ENCODE results near the gene COPB2. TPM values are rescaled to one million over a fixed set of nuclear protein-coding genes. Genes with fewer than 3 reads are reported as not detected.

Gene COPB2
- total RNA-seq, 1 experiment from 2014 or later, result 152 TPM

GRCh38 chr3:139312416-139312815 is 77.0 kb downstream of the COPB2 start:
- Mint-ChIP-seq H3K36me3 (ENCODE audit: insufficient read depth, unreplicated experiment) (no peaks in the 10 kb centered on the region), H3K27ac (ENCODE audit: low read depth, unreplicated experiment) (no peak overlapping the region), H3K4me3 (ENCODE audit: unreplicated experiment) (no peak overlapping the region), H3K9me3 (ENCODE audit: unreplicated experiment) (no peaks in the 10 kb centered on the region), H3K4me1 (ENCODE audit: insufficient read depth, unreplicated experiment) (peaks cover 42% of the 10 kb centered on the region), H3K27me3 (ENCODE audit: insufficient read depth, unreplicated experiment) (no peaks in the 10 kb centered on the region)
- POLR2A ChIA-PET, result interaction anchor here (1.2 kb wide), 1 partner anchor 11 kb away, joined by 5 read pairs; no protein-coding TSS in a partner anchor
- CTCF ChIA-PET, result interaction anchor here (1.1 to 8.4 kb wide), 3 partner anchors 10 to 200 kb away, joined by 3 to 73 read pairs (median 5); no protein-coding TSS in a partner anchor
- DNase-seq (ENCODE audit: unreplicated experiment), result no peak
- no TSS peak for BruUV-seq (replicated peaks)
- TF ChIP-seq, protein P1, sequence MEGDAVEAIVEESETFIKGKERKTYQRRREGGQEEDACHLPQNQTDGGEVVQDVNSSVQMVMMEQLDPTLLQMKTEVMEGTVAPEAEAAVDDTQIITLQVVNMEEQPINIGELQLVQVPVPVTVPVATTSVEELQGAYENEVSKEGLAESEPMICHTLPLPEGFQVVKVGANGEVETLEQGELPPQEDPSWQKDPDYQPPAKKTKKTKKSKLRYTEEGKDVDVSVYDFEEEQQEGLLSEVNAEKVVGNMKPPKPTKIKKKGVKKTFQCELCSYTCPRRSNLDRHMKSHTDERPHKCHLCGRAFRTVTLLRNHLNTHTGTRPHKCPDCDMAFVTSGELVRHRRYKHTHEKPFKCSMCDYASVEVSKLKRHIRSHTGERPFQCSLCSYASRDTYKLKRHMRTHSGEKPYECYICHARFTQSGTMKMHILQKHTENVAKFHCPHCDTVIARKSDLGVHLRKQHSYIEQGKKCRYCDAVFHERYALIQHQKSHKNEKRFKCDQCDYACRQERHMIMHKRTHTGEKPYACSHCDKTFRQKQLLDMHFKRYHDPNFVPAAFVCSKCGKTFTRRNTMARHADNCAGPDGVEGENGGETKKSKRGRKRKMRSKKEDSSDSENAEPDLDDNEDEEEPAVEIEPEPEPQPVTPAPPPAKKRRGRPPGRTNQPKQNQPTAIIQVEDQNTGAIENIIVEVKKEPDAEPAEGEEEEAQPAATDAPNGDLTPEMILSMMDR (IDR thresholded peaks at IDR 0.05; ENCODE audit: unreplicated experiment), result no peak
- intact Hi-C loops (cut with micrococcal nuclease), result no loop called here

- Mint-ChIP-seq H3K4me1 (ENCODE audit: insufficient read depth, unreplicated experiment) (peaks cover 38% of the 10 kb centered on the region), H3K36me3 (ENCODE audit: insufficient read depth, unreplicated experiment) (no peaks in the 10 kb centered on the region), H3K27ac (ENCODE audit: low read depth, unreplicated experiment) (peak overlapping the region; percentile 54), H3K9me3 (ENCODE audit: unreplicated experiment) (no peaks in the 10 kb centered on the region), H3K27me3 (ENCODE audit: insufficient read depth, unreplicated experiment) (no peaks in the 10 kb centered on the region), H3K4me3 (ENCODE audit: unreplicated experiment) (no peak overlapping the region)
- intact Hi-C loops (cut with micrococcal nuclease), result no loop called here
- no peak for DNase-seq (ENCODE audit: unreplicated experiment)
- TF ChIP-seq, protein P1 (IDR thresholded peaks at IDR 0.05; ENCODE audit: unreplicated experiment), result no peak
- ChIA-PET CTCF (interaction anchor here (0.6 to 8.4 kb wide), 5 partner anchors 10 to 1081 kb away, joined by 3 to 73 read pairs (median 4); no protein-coding TSS in a partner anchor), POLR2A (interaction anchor here (1.7 kb wide), 1 partner anchor 9 kb away, joined by 8 read pairs; no protein-coding TSS in a partner anchor)
- no TSS peak for BruUV-seq (replicated peaks)
Observed at GRCh38 chr3:139311557-139311956, 77.9 kb downstream of the COPB2 start.

DNA sequence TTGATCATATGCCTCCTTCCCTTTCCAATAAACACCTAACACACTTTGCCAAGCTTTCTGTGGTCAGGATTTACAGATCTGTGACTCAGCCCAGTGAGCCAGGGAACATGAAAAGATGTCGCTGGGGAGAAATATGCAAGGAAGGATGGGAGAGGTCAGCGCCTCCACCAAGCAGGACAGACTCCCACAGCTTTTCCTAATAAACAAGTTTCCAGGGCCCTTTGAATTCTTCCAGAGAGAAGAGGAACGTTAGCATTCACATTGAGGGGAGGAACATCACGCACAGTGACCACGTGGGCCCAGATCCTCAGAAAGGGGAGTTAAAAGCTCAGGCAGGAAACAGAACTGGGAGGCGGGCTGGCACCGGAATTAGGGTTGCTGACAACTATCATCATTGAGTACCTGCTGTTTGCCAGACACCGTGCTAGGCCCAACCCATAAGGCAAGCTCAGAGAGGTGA is 78.9 kb downstream of the COPB2 start:
- BruUV-seq (replicated peaks), result no TSS peak
- ChIA-PET CTCF (interaction anchor here (0.8 to 2.0 kb wide), 2 partner anchors 8 to 199 kb away, joined by 4 to 14 read pairs; no protein-coding TSS in a partner anchor), POLR2A (interaction anchor here (0.8 to 1.7 kb wide), 2 partner anchors 8 to 28 kb away, joined by 3 to 8 read pairs; no protein-coding TSS in a partner anchor)
- intact Hi-C loops (cut with micrococcal nuclease), result no loop called here
- Mint-ChIP-seq H3K36me3 (ENCODE audit: insufficient read depth, unreplicated experiment) (no peaks in the 10 kb centered on the region), H3K27me3 (ENCODE audit: insufficient read depth, unreplicated experiment) (no peaks in the 10 kb centered on the region), H3K27ac (ENCODE audit: low read depth, unreplicated experiment) (peak overlapping the region; percentile 54), H3K9me3 (ENCODE audit: unreplicated experiment) (no peaks in the 10 kb centered on the region), H3K4me3 (ENCODE audit: unreplicated experiment) (peak overlapping the region; percentile 46), H3K4me1 (ENCODE audit: insufficient read depth, unreplicated experiment) (peaks cover 38% of the 10 kb centered on the region)
- peak; percentile 83 for DNase-seq (ENCODE audit: unreplicated experiment)
- TF ChIP-seq, protein P1 (IDR thresholded peaks at IDR 0.05; ENCODE audit: unreplicated experiment), result no peak

- intact Hi-C loops (cut with micrococcal nuclease), result no loop called here
- Mint-ChIP-seq H3K27me3 (ENCODE audit: insufficient read depth, unreplicated experiment) (no peaks in the 10 kb centered on the region), H3K4me3 (ENCODE audit: unreplicated experiment) (no peak overlapping the region), H3K27ac (ENCODE audit: low read depth, unreplicated experiment) (peak overlapping the region; percentile 54), H3K9me3 (ENCODE audit: unreplicated experiment) (no peaks in the 10 kb centered on the region), H3K36me3 (ENCODE audit: insufficient read depth, unreplicated experiment) (no peaks in the 10 kb centered on the region), H3K4me1 (ENCODE audit: insufficient read depth, unreplicated experiment) (peaks cover 38% of the 10 kb centered on the region)
- POLR2A ChIA-PET, result interaction anchor here (0.7 to 1.7 kb wide), 3 partner anchors 8 to 189 kb away, joined by 3 to 8 read pairs (median 3); no protein-coding TSS in a partner anchor
- peak; percentile 74 for DNase-seq (ENCODE audit: unreplicated experiment)
- TF ChIP-seq, protein P1 (IDR thresholded peaks at IDR 0.05; ENCODE audit: unreplicated experiment), result no peak
- no TSS peak for BruUV-seq (replicated peaks)
- CTCF ChIA-PET, result no interaction called here
Observed at GRCh38 chr3:139309880-139310279, 79.6 kb downstream of the COPB2 start.

All from MCF 10A (cell line).